Activated T-cell treated with anti-CD3 and anti-CD28 coated beads, Interleukin-2, amount 50 U/mL, for 24 hours (primary cell): ENCODE data around the gene TRAIP.
"Not testable (repeated sequence)": the region's sequence is repeated elsewhere in the genome, so short reads cannot be mapped to it uniquely, and the experiment has no call there.

ENCODE experiments used
- DNase-seq: peaks from one replicate; pipeline ENCODE4 v3.0.0-alpha.2; 2020
- H3K27ac Mint-ChIP-seq: 2 replicates; pipeline ENCODE4 v1.8.0; 2020; ENCODE audit warnings: mild to moderate bottlenecking, mixed read lengths
- H3K27me3 Mint-ChIP-seq: 2 replicates; pipeline ENCODE4 v1.8.0; 2020; ENCODE audit warnings: mixed read lengths
- H3K36me3 Mint-ChIP-seq: 2 replicates; pipeline ENCODE4 v1.8.0; 2020; ENCODE audit warnings: low read depth, mixed read lengths
- H3K4me1 Mint-ChIP-seq: 2 replicates; pipeline ENCODE4 v1.8.0; 2020; ENCODE audit warnings: low read depth, mixed read lengths
- H3K4me3 Mint-ChIP-seq: 2 replicates; pipeline ENCODE4 v1.8.0; 2020; ENCODE audit warnings: mild to moderate bottlenecking, moderate library complexity, mixed read lengths
- H3K9me3 Mint-ChIP-seq: 2 replicates; pipeline ENCODE4 v1.8.0; 2020; ENCODE audit warnings: mixed read lengths

The TRAIP gene

GRCh38 chr3:49865198-49865784 lies 8.9 kb upstream of the TRAIP start:
- H3K4me1 Mint-ChIP-seq: no peaks in the 10 kb centered on the region
- DNase-seq: no peak
- H3K27ac Mint-ChIP-seq: no peak overlapping the region
- H3K27me3 Mint-ChIP-seq: peaks cover 52% of the 10 kb centered on the region
- no peaks in the 10 kb centered on the region for H3K9me3 Mint-ChIP-seq
- H3K36me3 Mint-ChIP-seq: no peaks in the 10 kb centered on the region
- H3K4me3 Mint-ChIP-seq: no peak overlapping the region

GRCh38 chr3:49864505-49864904 lies 8.1 kb upstream of the TRAIP start:
- Mint-ChIP-seq H3K27ac (no peak overlapping the region), H3K4me1 (no peaks in the 10 kb centered on the region), H3K27me3 (peaks cover 48% of the 10 kb centered on the region), H3K4me3 (no peak overlapping the region), H3K9me3 (no peaks in the 10 kb centered on the region), H3K36me3 (no peaks in the 10 kb centered on the region)
- DNase-seq: no peak

- peaks cover 10% of the 10 kb centered on the region for H3K27me3 Mint-ChIP-seq
- H3K36me3 Mint-ChIP-seq: peaks cover 6% of the 10 kb centered on the region
- DNase-seq: no peak
- H3K4me1 Mint-ChIP-seq: peaks cover 17% of the 10 kb centered on the region
- no peak overlapping the region for H3K4me3 Mint-ChIP-seq
- no peaks in the 10 kb centered on the region for H3K9me3 Mint-ChIP-seq
- H3K27ac Mint-ChIP-seq: no peak overlapping the region
These were observed 3.4 kb upstream of the TRAIP start for GRCh38 chr3:49859576-49860305.

GRCh38 chr3:49855662-49856061 lies 702 bp downstream of the TRAIP start:
- Mint-ChIP-seq H3K27me3 (no peaks in the 10 kb centered on the region), H3K9me3 (no peaks in the 10 kb centered on the region), H3K36me3 (peaks cover 11% of the 10 kb centered on the region), H3K4me3 (peak overlapping the region; percentile 97), H3K27ac (peak overlapping the region; percentile 92), H3K4me1 (peaks cover 19% of the 10 kb centered on the region)
- no peak for DNase-seq

GRCh38 chr3:49845694-49846093 lies 10.7 kb downstream of the TRAIP start:
- Mint-ChIP-seq H3K9me3 (no peaks in the 10 kb centered on the region), H3K27me3 (no peaks in the 10 kb centered on the region), H3K36me3 (peaks cover 62% of the 10 kb centered on the region)

GRCh38 chr3:49844464-49845183 lies 11.7 kb downstream of the TRAIP start:
- Mint-ChIP-seq H3K27ac (no peak overlapping the region), H3K4me1 (no peaks in the 10 kb centered on the region), H3K36me3 (peaks cover 64% of the 10 kb centered on the region), H3K9me3 (no peaks in the 10 kb centered on the region), H3K27me3 (no peaks in the 10 kb centered on the region), H3K4me3 (no peak overlapping the region)
- no peak for DNase-seq

More at GRCh38 chr3:49845694-49846093, 10.7 kb downstream of the TRAIP start:
- Mint-ChIP-seq H3K27ac (no peak overlapping the region), H3K4me1 (no peaks in the 10 kb centered on the region), H3K4me3 (no peak overlapping the region)
- no peak for DNase-seq

GRCh38 chr3:49842843-49843517 lies 13.4 kb downstream of the TRAIP start:
- DNase-seq: no peak
- H3K36me3 Mint-ChIP-seq: peaks cover 78% of the 10 kb centered on the region
- H3K4me3 Mint-ChIP-seq: no peak overlapping the region
- no peaks in the 10 kb centered on the region for H3K27me3 Mint-ChIP-seq
- H3K9me3 Mint-ChIP-seq: no peaks in the 10 kb centered on the region
- no peaks in the 10 kb centered on the region for H3K4me1 Mint-ChIP-seq
- no peak overlapping the region for H3K27ac Mint-ChIP-seq

GRCh38 chr3:49841806-49842205 lies 14.6 kb downstream of the TRAIP start:
- H3K4me1 Mint-ChIP-seq: no peaks in the 10 kb centered on the region
- H3K36me3 Mint-ChIP-seq: peaks cover 79% of the 10 kb centered on the region
- H3K27ac Mint-ChIP-seq: no peak overlapping the region
- no peaks in the 10 kb centered on the region for H3K9me3 Mint-ChIP-seq
- DNase-seq: no peak
- no peaks in the 10 kb centered on the region for H3K27me3 Mint-ChIP-seq
- H3K4me3 Mint-ChIP-seq: no peak overlapping the region

- Mint-ChIP-seq H3K27me3 (no peaks in the 10 kb centered on the region), H3K9me3 (no peaks in the 10 kb centered on the region), H3K27ac (no peak overlapping the region), H3K4me1 (no peaks in the 10 kb centered on the region), H3K4me3 (no peak overlapping the region), H3K36me3 (peaks cover 77% of the 10 kb centered on the region)
- DNase-seq: no peak
These were observed 15.2 kb downstream of the TRAIP start for GRCh38 chr3:49841126-49841696.

- peaks cover 70% of the 10 kb centered on the region for H3K36me3 Mint-ChIP-seq
- H3K27me3 Mint-ChIP-seq: no peaks in the 10 kb centered on the region
- H3K4me1 Mint-ChIP-seq: no peaks in the 10 kb centered on the region
- no peaks in the 10 kb centered on the region for H3K9me3 Mint-ChIP-seq
- no peak overlapping the region for H3K4me3 Mint-ChIP-seq
- H3K27ac Mint-ChIP-seq: no peak overlapping the region
- no peak for DNase-seq
These were observed 16.0 kb downstream of the TRAIP start for GRCh38 chr3:49840388-49840787.

GRCh38 chr3:49839193-49839809 lies 17.1 kb downstream of the TRAIP start:
- peaks cover 68% of the 10 kb centered on the region for H3K36me3 Mint-ChIP-seq
- peak; percentile 81 for DNase-seq
- no peak overlapping the region for H3K4me3 Mint-ChIP-seq
- no peaks in the 10 kb centered on the region for H3K4me1 Mint-ChIP-seq
- H3K27me3 Mint-ChIP-seq: no peaks in the 10 kb centered on the region
- H3K27ac Mint-ChIP-seq: no peak overlapping the region
- no peaks in the 10 kb centered on the region for H3K9me3 Mint-ChIP-seq

- DNase-seq: no peak
- no peaks in the 10 kb centered on the region for H3K4me1 Mint-ChIP-seq
- no peaks in the 10 kb centered on the region for H3K27me3 Mint-ChIP-seq
- peaks cover 67% of the 10 kb centered on the region for H3K36me3 Mint-ChIP-seq
- H3K27ac Mint-ChIP-seq: no peak overlapping the region
- H3K4me3 Mint-ChIP-seq: no peak overlapping the region
- H3K9me3 Mint-ChIP-seq: no peaks in the 10 kb centered on the region
These were observed 25.0 kb downstream of the TRAIP start for GRCh38 chr3:49831341-49831740.

GRCh38 chr3:49826016-49826415 lies 30.3 kb downstream of the TRAIP start:
- H3K4me1 Mint-ChIP-seq: no peaks in the 10 kb centered on the region

GRCh38 chr3:49823131-49823530 lies 33.2 kb downstream of the TRAIP start:
- not testable (repeated sequence) for H3K27ac Mint-ChIP-seq, H3K36me3 Mint-ChIP-seq, H3K9me3 Mint-ChIP-seq

More at GRCh38 chr3:49826016-49826415, 30.3 kb downstream of the TRAIP start:
- Mint-ChIP-seq H3K27me3 (no peaks in the 10 kb centered on the region), H3K9me3 (no peaks in the 10 kb centered on the region), H3K27ac (no peak overlapping the region), H3K36me3 (peaks cover 34% of the 10 kb centered on the region), H3K4me3 (no peak overlapping the region)
- DNase-seq: no peak

More at GRCh38 chr3:49823131-49823530, 33.2 kb downstream of the TRAIP start:
- not testable (repeated sequence) for H3K27me3 Mint-ChIP-seq, H3K4me1 Mint-ChIP-seq, DNase-seq, H3K4me3 Mint-ChIP-seq
